NCI-H1105 treated with DMSO at 0.1 percent for 48 hours (cell line): ENCODE results near the gene FLYWCH1.
A peak's percentile ranks its signal among the peaks of the same experiment; 100 is the strongest.

Experiments
- DNase-seq: peaks from one replicate; lab custom pipeline; 2025; lab: John Stamatoyannopoulos, UW

Gene FLYWCH1

GRCh38 chr16:2900526-2901075 lies 11.1 kb upstream of the FLYWCH1 start:
- no peak for DNase-seq

- no peak for DNase-seq
These were observed 9.2 kb upstream of the FLYWCH1 start for GRCh38 chr16:2902337-2903130.

GRCh38 chr16:2904100-2904921 lies 7.4 kb upstream of the FLYWCH1 start:
- DNase-seq: peak; percentile 60

- DNase-seq: no peak
These were observed 6.8 kb upstream of the FLYWCH1 start for GRCh38 chr16:2904922-2905240.

- peak; percentile 91 for DNase-seq
These were observed 6.3 kb upstream of the FLYWCH1 start for GRCh38 chr16:2905241-2905987.

GRCh38 chr16:2905988-2906387 lies 5.7 kb upstream of the FLYWCH1 start:
- no peak for DNase-seq

GRCh38 chr16:2907084-2907753 lies 4.5 kb upstream of the FLYWCH1 start:
- peak; percentile 26 for DNase-seq

- DNase-seq: no peak
These were observed 1.2 kb upstream of the FLYWCH1 start for GRCh38 chr16:2910441-2910969.

- DNase-seq: no peak
These were observed 834 bp downstream of the FLYWCH1 start for GRCh38 chr16:2912330-2913199.

- DNase-seq: no peak
These were observed 1.9 kb downstream of the FLYWCH1 start for GRCh38 chr16:2913603-2914002.

GRCh38 chr16:2914233-2914632 lies 2.5 kb downstream of the FLYWCH1 start:
- DNase-seq: no peak

GRCh38 chr16:2915196-2915929 lies 3.6 kb downstream of the FLYWCH1 start:
- no peak for DNase-seq

GRCh38 chr16:2919511-2920255 lies 8.0 kb downstream of the FLYWCH1 start:
- peak; percentile 28 for DNase-seq

- DNase-seq: no peak
These were observed 11.8 kb downstream of the FLYWCH1 start for GRCh38 chr16:2923481-2923880.

- DNase-seq: no peak
These were observed 13.4 kb downstream of the FLYWCH1 start for GRCh38 chr16:2924901-2925755.

- DNase-seq: no peak
These were observed 14.4 kb downstream of the FLYWCH1 start for GRCh38 chr16:2925951-2926649.

- no peak for DNase-seq
These were observed 14.9 kb downstream of the FLYWCH1 start for GRCh38 chr16:2926650-2926999.
